GM10266 (cell line): ENCODE measurements around the gene ZBTB37.
"Not testable (repeated sequence)": the region's sequence is repeated elsewhere in the genome, so short reads cannot be mapped to it uniquely, and the experiment has no call there.

Experiments
- DNase-seq: peaks from one replicate; pipeline ENCODE4 v3.0.0; 2012; ENCODE audit errors: extremely low spot score
- CTCF ChIP-seq: IDR thresholded peaks from 2 replicates; pipeline ENCODE4 v1.5.1; 2012; ENCODE audit warnings: mild to moderate bottlenecking, low read depth; ENCODE audit not compliant: control insufficient read depth, insufficient read depth; ENCODE audit errors: missing control alignments

The ZBTB37 gene

GRCh38 chr1:173871500-173871899, 3.3 kb downstream of the ZBTB37 start:
- TF ChIP-seq CTCF, result no peak
- peak; percentile 7 for DNase-seq

GRCh38 chr1:173876732-173877131, 8.6 kb downstream of the ZBTB37 start:
- DNase-seq, result no peak
- no peak for TF ChIP-seq CTCF

GRCh38 chr1:173878251-173878650, 10.1 kb downstream of the ZBTB37 start:
- no peak for DNase-seq
- TF ChIP-seq CTCF, result no peak

GRCh38 chr1:173881117-173881516, 12.9 kb downstream of the ZBTB37 start:
- not testable (repeated sequence) for DNase-seq

GRCh38 chr1:173884701-173885100, 16.5 kb downstream of the ZBTB37 start:
- DNase-seq, result no peak
- no peak for TF ChIP-seq CTCF

- TF ChIP-seq CTCF, result no peak
- DNase-seq, result no peak
Observed at GRCh38 chr1:173886746-173887611, 18.8 kb downstream of the ZBTB37 start.

- TF ChIP-seq CTCF, result no peak
- DNase-seq, result no peak
Observed at GRCh38 chr1:173887627-173888026, 19.4 kb downstream of the ZBTB37 start.
